Measurements from ENCODE around the gene SPATA6.
A peak's percentile ranks its signal among the peaks of the same experiment; 100 is the strongest.
"Not testable (repeated sequence)": the region's sequence is repeated elsewhere in the genome, so short reads cannot be mapped to it uniquely, and the experiment has no call there.

The SPATA6 gene

GRCh38 chr1:48471691-48472576, at the start of gene SPATA6:
TSS of gene SPATA6 (minus strand) at chr1:48472204. CDS start at chr1:48472008, 196 bp downstream.
- peaks cover 4% of the 10 kb centered on the region for H3K36me3 Mint-ChIP-seq (ENCODE audit: low read depth)
- H3K27ac Mint-ChIP-seq, result peak within 1 kb of the TSS; percentile 68
- H3K4me1 Mint-ChIP-seq (ENCODE audit: low read depth), result peaks cover 28% of the 10 kb centered on the region

DNA sequence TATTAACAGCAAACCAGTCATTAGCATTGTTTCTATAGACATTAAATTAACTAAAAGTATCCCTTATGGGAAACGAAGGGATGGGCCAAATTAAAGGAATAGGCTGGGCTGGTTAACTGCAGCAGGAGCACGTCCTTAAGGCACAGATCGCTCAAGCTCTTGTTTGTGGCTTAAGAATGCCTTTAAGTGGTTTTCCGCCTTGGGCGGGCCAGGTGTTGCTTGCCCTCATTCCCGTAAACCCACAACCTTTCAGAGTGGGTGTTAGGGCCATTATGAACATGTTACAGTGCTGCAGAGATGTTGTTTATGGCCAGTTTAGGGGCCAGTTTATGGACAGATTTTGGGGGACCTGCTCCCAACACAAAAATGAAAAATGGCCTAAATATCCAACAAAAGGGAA, 47.9 kb upstream of the SPATA6 start:
- H3K27ac Mint-ChIP-seq; H3K36me3 Mint-ChIP-seq (ENCODE audit: low read depth); DNase-seq; H3K4me3 Mint-ChIP-seq; H3K9me3 Mint-ChIP-seq; H3K4me1 Mint-ChIP-seq (ENCODE audit: low read depth): not testable (repeated sequence)
- H3K27me3 Mint-ChIP-seq, result peaks cover 32% of the 10 kb centered on the region

More at GRCh38 chr1:48471691-48472576, at the start of gene SPATA6:
- H3K4me3 Mint-ChIP-seq, result peak within 1 kb of the TSS; percentile 86
- H3K9me3 Mint-ChIP-seq, result no peaks in the 10 kb centered on the region
- peaks cover 30% of the 10 kb centered on the region for H3K27me3 Mint-ChIP-seq
- peak; percentile 96 for DNase-seq

DNA sequence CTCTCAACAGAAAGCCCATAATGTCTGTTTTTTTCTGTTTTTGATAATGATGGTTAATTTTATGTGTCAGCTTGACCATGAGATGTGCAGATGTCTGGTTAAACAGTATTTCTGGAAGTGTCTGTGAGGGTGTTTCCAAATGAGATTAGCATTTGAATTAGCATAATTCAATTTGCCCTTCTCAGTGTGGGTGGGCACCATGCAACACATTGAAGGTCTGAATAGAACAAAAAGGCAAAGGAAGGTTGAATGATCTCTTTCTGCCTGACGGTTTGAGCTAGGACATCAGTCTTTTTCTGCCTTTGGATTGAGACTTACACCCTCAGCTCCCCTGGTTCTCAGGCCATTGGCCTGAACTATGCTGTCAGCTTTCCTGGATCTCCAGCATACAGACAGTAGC, 34.9 kb upstream of the SPATA6 start:
- Mint-ChIP-seq H3K27me3 (peaks cover 25% of the 10 kb centered on the region), H3K27ac (no peak overlapping the region), H3K9me3 (no peaks in the 10 kb centered on the region), H3K36me3 (ENCODE audit: low read depth) (no peaks in the 10 kb centered on the region), H3K4me3 (no peak overlapping the region), H3K4me1 (ENCODE audit: low read depth) (no peaks in the 10 kb centered on the region)
- DNase-seq, result no peak

GRCh38 chr1:48500541-48501450, 28.8 kb upstream of the SPATA6 start:
- peaks cover 6% of the 10 kb centered on the region for H3K4me1 Mint-ChIP-seq (ENCODE audit: low read depth)
- peaks cover 12% of the 10 kb centered on the region for H3K27me3 Mint-ChIP-seq
- no peak overlapping the region for H3K4me3 Mint-ChIP-seq
- no peak for DNase-seq
- H3K36me3 Mint-ChIP-seq (ENCODE audit: low read depth), result no peaks in the 10 kb centered on the region
- no peak overlapping the region for H3K27ac Mint-ChIP-seq
- no peaks in the 10 kb centered on the region for H3K9me3 Mint-ChIP-seq

DNA sequence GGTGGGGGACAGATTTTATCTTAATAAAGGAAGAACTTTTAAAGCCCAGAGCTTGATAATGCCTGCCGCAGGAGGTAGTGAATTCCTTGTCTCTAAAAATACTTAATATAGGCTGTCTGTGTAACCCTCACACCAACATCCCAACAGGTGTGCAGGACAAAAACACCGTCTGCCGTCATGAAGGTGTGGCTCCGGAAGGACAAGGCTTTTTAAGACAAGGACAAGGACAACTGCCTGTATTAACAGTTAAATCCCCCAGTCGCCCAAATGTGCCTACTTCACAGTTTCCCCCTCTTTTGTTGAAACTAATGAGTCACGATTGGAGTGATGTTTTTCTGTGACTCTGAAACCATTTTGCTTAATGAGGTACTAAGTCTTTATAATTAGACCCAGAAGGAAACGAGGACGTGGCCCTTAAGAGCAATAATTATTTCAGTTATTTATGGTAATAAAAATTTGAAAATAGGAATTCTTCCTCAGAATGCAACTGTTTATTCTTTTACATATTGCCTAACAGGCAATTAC, 27.3 kb upstream of the SPATA6 start:
- Mint-ChIP-seq H3K9me3 (no peaks in the 10 kb centered on the region), H3K4me3 (no peak overlapping the region), H3K27me3 (peaks cover 12% of the 10 kb centered on the region), H3K4me1 (ENCODE audit: low read depth) (peaks cover 6% of the 10 kb centered on the region), H3K36me3 (ENCODE audit: low read depth) (no peaks in the 10 kb centered on the region), H3K27ac (no peak overlapping the region)
- no peak for DNase-seq

DNA sequence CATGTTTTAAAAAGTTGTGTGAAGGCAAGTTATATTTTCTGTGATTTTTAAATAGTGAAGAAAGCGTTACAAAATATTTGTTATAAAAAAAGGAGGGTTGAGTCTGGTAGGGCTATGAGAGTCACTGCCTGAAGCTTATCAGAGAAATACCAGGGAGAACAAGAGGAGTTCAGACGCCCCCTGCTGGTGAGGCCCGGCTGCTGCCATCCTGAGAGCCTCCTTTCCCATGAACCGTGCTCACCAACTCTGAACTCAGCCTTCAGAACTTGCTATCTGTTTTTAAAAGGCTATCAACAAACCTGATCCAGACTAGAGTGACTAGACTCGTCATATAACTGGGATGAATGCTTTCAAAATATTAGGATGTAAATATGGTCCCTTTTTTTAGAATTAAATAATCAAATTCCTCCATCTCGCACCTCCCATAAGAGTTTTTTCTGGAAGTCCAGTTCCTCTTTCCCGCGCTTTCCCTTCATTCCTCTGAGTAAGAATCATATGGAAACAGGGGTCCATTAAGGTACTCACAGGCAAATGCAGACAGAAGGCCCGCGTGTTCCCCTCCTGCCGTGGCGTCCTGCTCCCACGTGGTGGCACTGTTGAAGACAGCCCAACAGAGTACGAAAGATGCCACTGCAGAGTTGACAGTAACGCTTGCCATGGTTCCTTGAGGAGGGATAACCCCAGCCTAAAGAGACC, 26.2 kb upstream of the SPATA6 start:
- H3K36me3 Mint-ChIP-seq (ENCODE audit: low read depth), result no peaks in the 10 kb centered on the region
- no peak overlapping the region for H3K27ac Mint-ChIP-seq
- no peak overlapping the region for H3K4me3 Mint-ChIP-seq
- peaks cover 12% of the 10 kb centered on the region for H3K27me3 Mint-ChIP-seq
- H3K4me1 Mint-ChIP-seq (ENCODE audit: low read depth), result peaks cover 6% of the 10 kb centered on the region
- peak; percentile 77 for DNase-seq
- H3K9me3 Mint-ChIP-seq, result no peaks in the 10 kb centered on the region

DNA sequence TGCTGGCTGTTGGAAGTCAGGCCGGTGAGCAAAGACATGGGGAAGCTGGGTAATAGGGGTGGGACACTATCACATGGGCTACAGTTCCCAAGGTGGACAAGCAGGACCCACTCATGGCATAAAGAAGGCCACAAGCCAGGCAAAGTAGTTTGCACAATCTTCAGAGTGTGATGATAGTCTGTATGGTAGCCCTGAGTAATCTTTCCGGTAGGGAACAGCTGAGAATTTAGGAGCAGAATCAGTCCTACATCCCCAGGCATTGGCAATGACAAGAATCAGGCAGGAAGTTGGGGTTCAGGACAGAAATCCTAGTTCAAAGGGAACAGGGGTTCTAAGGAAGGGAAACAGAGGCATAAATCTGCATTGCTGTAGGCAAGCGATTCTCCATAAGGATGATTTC, 23.9 kb upstream of the SPATA6 start:
- no peak for DNase-seq
- Mint-ChIP-seq H3K9me3 (no peaks in the 10 kb centered on the region), H3K27ac (no peak overlapping the region), H3K4me1 (ENCODE audit: low read depth) (peaks cover 6% of the 10 kb centered on the region), H3K36me3 (ENCODE audit: low read depth) (no peaks in the 10 kb centered on the region), H3K4me3 (no peak overlapping the region), H3K27me3 (peaks cover 12% of the 10 kb centered on the region)

DNA sequence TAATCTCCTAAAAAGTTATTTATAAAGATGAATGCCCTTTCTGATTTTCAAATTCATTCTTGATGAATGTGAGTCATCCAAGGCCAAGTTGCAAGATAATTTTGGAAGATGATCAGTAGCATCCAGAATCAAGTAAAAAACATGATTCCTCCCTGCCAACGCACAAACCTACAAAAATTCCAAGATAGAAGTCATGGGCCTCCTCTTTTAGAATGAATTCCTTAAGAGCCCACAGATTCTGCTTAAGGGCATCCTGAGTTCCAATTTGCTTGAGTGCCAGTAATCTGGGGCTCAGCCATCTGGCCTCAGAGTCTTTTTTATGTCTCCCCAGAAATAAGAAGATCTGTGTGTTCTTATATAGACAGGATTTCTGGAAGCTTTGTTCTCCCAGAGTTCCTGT, 23.2 kb upstream of the SPATA6 start:
- no peak for DNase-seq
- no peaks in the 10 kb centered on the region for H3K9me3 Mint-ChIP-seq
- H3K27ac Mint-ChIP-seq, result no peak overlapping the region
- H3K27me3 Mint-ChIP-seq, result peaks cover 12% of the 10 kb centered on the region
- H3K4me3 Mint-ChIP-seq, result no peak overlapping the region
- peaks cover 6% of the 10 kb centered on the region for H3K4me1 Mint-ChIP-seq (ENCODE audit: low read depth)
- H3K36me3 Mint-ChIP-seq (ENCODE audit: low read depth), result no peaks in the 10 kb centered on the region

GRCh38 chr1:48493970-48494769, 22.2 kb upstream of the SPATA6 start:
- Mint-ChIP-seq H3K36me3 (ENCODE audit: low read depth) (no peaks in the 10 kb centered on the region), H3K27me3 (peaks cover 12% of the 10 kb centered on the region), H3K4me3 (no peak overlapping the region), H3K27ac (no peak overlapping the region), H3K4me1 (ENCODE audit: low read depth) (peaks cover 6% of the 10 kb centered on the region), H3K9me3 (no peaks in the 10 kb centered on the region)
- DNase-seq, result no peak

- Mint-ChIP-seq H3K36me3 (ENCODE audit: low read depth) (no peaks in the 10 kb centered on the region), H3K4me3 (no peak overlapping the region), H3K27me3 (peaks cover 6% of the 10 kb centered on the region), H3K4me1 (ENCODE audit: low read depth) (no peaks in the 10 kb centered on the region), H3K9me3 (no peaks in the 10 kb centered on the region), H3K27ac (no peak overlapping the region)
- no peak for DNase-seq
Observed at GRCh38 chr1:48493041-48493440, 21.0 kb upstream of the SPATA6 start.

DNA sequence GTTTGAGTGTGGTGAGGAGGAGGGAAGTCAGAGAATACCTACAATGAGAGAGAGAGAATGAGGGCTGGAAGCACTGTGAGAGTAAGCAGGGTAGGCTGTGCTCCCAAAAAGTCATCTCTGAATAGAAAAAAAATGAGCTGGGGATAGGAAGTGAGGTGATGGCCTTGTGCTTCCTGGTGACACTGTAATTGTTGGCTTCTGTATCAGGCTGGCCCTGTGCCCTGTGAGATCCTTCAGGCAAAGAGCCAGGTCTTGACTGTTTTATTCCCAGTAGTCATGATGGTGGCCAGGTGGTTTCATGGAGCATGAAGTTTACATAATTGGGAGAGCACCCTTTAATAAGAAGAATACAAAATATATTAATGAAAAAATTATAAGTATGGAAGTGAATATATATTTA, 20.4 kb upstream of the SPATA6 start:
- Mint-ChIP-seq H3K9me3 (no peaks in the 10 kb centered on the region), H3K4me3 (no peak overlapping the region), H3K4me1 (ENCODE audit: low read depth) (no peaks in the 10 kb centered on the region)

GRCh38 chr1:48488721-48489120, 16.7 kb upstream of the SPATA6 start:
- Mint-ChIP-seq H3K27ac (no peak overlapping the region), H3K27me3 (no peaks in the 10 kb centered on the region), H3K36me3 (ENCODE audit: low read depth) (no peaks in the 10 kb centered on the region), H3K9me3 (no peaks in the 10 kb centered on the region), H3K4me1 (ENCODE audit: low read depth) (no peaks in the 10 kb centered on the region), H3K4me3 (no peak overlapping the region)
- DNase-seq, result no peak

More for the DNA sequence above, 20.4 kb upstream of the SPATA6 start:
- no peaks in the 10 kb centered on the region for H3K36me3 Mint-ChIP-seq (ENCODE audit: low read depth)
- no peak for DNase-seq
- peaks cover 3% of the 10 kb centered on the region for H3K27me3 Mint-ChIP-seq
- no peak overlapping the region for H3K27ac Mint-ChIP-seq

GRCh38 chr1:48480504-48480903, 8.5 kb upstream of the SPATA6 start:
- Mint-ChIP-seq H3K27me3 (peaks cover 13% of the 10 kb centered on the region), H3K4me3 (no peak overlapping the region), H3K27ac (no peak overlapping the region), H3K9me3 (no peaks in the 10 kb centered on the region), H3K4me1 (ENCODE audit: low read depth) (no peaks in the 10 kb centered on the region), H3K36me3 (ENCODE audit: low read depth) (no peaks in the 10 kb centered on the region)
- no peak for DNase-seq
